HPDE6-E6E7 (cell line): ENCODE results near the gene SORL1.
"Not testable (repeated sequence)": the region's sequence is repeated elsewhere in the genome, so short reads cannot be mapped to it uniquely, and the experiment has no call there.

Source experiments
- DNase-seq: peaks from one replicate; pipeline ENCODE4 v3.0.0; 2011; ENCODE audit warnings: missing footprints; ENCODE audit errors: extremely low spot score

The SORL1 gene

GRCh38 chr11:121473064-121473777, 21.1 kb downstream of the SORL1 start:
- no peak for DNase-seq

GRCh38 chr11:121474680-121475079, 22.6 kb downstream of the SORL1 start:
- no peak for DNase-seq

DNA sequence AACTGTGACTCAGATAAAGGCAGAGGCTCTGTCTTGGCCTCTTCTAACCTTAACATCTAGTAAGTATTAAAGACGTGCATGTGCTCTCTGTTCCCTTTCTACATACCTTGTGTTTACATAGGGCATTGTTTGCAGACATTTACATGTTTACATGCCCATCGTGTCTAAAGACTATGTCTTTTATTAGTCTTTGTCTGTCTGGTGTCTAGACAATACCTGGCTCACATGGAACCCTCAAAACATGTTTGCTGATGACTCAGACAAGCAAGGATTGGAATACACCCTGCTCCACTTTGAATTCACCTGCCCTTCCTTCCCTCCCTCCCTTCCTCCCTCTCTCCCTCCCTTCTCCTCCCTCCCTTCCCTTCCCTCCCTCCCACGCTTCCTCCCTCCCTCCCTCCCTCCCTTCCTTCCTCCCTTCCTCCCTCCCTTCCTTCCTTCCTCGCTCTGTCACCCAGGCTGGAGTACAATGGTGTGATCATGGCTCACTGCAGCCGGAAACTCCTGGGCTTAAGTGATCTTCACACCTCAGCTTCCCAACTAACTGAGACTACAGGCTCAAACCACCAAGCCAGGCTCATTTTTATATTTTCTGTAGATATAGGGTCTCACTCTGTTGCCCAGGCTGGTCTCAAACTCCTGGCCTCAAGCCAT, 24.4 kb downstream of the SORL1 start:
- DNase-seq, result peak; percentile 55

GRCh38 chr11:121478226-121478894, 26.2 kb downstream of the SORL1 start:
- peak; percentile 54 for DNase-seq

DNA sequence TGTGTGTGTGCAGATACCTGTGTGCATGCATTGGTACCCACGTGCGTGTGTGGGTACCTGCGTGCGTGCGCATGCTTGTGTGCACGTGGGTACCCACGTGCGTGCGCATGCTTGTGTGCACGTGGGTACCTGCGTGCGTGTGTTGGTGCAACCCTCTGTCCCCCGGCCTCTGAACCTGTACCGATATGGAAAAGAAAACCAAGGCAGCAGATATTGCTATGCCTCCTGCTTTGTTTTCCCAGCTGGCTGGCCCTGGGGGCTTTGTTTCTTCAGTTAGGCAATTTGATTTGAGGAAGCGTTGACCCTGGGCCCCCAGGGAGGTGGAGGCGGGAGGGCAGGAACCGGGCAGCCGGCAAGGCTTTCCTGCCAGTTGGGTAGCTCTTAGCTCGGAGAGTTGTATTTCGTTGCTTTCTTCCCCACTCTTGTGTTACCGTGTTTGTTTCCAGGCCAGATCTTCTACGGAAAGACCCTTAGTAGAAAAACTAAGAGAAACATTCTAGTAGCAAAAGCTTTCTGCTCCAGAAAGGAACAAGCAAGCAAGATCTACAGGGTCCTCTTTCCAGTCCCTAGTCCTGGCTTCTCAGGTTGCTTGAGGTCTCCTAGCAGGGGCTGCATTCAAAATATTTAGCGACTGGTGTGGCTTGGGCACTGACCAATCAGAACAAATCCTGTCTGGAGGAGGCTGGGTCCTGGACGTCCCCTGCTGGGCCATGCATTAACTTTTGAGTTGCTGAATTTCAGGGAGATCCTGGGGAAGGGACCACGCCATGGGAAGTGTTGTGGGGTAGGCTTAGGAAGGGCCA, 27.0 kb downstream of the SORL1 start:
- DNase-seq, result no peak

DNA sequence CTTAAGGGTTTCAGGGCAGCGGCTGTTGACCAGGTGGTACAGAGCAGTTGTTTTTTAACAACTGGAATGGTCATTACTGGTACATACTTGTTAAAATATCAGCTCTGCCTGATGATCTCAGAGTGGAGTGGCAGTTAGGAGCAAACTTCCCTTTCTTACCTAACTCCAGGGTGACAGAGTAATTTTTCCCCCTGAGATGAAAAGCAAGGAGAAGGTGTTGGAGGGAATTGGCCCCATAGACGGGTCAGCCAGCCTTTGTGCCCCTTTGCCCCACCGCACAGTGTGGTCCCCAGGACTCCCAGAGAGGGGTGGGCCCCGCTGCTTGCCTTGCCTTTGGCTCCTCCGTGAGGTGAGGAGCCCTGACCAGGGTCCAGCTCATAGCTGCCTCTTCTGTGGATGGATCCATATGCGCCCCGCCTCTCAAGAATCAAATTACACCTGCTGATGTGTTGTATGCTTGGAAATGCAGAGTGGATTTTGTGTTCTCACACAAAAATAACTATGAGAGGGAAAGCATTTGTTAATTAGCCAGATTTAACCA, 27.7 kb downstream of the SORL1 start:
- DNase-seq, result no peak

GRCh38 chr11:121481484-121482230, 29.5 kb downstream of the SORL1 start:
- not testable (repeated sequence) for DNase-seq

GRCh38 chr11:121482231-121483129, 30.4 kb downstream of the SORL1 start:
- no peak for DNase-seq

DNA sequence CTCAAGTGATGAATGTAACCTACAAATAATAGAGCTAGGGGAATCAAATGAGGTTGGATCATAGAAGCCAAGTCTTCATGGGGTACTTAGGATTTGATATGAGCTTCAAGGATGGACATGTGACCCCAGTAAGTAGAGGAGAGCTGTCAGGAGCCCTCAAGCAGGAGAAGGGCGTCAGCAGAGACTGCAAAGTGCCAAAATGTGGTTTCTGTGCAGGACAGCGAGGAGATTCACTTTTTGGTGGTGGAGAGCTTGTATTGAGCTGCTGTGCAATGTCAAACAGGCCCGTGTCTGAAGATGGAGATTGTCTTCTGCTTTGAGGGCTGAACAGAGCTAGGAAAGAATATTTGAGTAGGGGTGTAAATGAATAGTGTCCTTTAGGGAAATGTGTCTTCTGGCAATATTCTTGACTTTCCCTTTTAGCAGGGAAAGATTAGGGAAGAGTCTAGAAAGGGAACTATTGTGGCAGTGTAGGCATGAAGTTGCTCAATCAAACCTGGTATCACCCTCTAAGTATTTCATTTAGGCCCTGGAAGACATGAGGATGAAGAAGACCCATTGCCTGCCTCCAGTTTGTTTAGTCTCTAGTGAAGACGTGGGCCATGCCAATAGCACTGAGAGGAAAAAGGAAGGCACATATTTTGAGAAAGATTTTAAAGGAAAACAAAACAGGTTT, 31.8 kb downstream of the SORL1 start:
- DNase-seq, result no peak

DNA sequence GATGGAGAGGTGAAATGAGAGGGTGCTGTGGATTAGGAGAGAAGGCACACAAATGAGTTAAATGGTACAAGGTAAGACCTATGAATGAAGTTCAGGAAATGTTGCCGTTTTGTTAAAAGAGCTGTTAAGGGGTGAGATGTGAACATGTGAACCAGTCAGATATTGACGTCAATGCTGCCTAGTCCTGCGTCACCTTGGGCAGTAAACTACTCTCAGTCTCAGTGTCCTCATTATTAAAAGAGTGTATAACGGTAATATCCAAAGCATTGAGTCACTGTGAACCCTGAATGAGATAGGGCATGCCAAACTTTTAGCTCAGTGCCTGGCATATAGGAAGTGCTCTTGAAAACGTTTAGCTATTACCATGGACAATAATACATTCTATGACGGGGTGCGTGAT, 33.1 kb downstream of the SORL1 start:
- no peak for DNase-seq

DNA sequence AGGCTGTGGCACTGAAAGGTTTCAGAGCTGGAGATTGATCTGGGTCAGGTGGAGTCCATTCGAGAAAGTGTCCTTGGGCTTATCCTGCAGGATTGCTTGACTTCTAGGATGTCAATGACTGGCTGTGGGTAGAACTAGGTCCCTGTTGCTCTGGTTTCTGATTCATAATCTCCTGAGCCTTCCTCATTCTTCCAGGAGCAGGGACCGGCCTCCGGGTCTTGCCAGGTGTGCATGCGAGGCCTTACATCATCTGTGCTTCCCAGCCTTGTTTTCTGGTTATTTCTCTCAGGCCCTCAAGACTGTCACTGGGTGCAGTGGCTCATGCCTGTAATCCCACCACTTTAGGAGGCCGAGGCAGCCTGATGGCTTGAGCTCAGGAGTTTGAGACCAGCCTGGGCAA, 33.9 kb downstream of the SORL1 start:
- no peak for DNase-seq

DNA sequence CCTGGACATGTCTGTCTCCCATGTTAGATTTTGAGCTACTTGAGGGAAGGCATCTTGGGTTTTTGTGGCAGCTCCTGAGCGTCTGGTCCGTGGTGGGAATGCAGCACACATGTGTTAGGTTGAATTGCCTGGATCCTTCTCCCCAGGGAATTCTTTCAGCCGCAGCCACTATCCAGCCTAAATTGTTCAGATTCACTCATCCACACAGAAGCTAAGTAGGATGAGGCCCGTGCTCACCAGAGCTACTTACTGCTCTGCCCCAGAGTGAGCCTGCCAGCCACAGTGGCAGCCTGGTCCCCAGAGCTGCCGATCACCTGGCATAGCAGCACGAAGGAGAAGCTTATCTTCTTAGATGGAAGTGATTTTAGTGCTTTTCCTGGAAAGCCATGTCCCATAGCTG, 35.1 kb downstream of the SORL1 start:
- DNase-seq, result no peak

DNA sequence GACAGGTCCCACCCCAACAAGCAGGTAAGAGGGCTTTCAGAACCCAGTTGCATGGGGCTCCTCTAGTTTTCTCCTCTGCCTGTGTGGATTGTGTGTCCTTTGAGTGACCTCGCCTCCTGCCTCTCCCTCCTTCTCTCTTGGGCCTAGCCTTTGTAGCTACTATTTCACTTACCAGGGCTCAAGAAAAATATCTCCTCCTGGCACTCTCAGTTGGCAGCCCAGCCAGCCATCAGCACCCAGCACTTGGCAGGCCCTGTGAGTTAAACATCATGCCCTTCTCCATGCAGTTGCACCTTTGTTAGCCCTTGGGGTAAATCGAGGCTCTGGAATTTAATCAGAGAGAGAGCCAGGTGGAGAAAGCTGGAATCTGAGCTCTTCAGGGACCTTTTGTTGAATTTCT, 36.1 kb downstream of the SORL1 start:
- no peak for DNase-seq

DNA sequence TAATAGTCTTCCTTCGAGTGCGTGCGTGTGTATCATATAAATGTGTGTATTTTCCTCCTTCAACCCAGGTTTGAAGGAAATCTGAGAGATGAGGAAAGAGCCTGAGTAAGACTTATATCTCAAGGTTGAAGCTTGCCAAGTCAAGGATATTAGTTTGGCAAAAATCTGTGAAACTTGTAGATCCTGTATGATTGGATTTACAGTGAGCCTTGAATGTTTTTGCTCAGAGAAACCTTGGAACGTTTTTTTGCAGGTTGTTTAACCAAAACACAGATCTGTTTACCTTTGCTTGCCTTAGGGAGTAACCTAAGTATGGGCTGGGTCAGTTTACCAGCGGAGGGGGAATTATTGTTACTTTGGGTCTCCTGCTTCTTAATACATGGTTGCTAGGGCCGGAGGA, 36.5 kb downstream of the SORL1 start:
- DNase-seq, result no peak

DNA sequence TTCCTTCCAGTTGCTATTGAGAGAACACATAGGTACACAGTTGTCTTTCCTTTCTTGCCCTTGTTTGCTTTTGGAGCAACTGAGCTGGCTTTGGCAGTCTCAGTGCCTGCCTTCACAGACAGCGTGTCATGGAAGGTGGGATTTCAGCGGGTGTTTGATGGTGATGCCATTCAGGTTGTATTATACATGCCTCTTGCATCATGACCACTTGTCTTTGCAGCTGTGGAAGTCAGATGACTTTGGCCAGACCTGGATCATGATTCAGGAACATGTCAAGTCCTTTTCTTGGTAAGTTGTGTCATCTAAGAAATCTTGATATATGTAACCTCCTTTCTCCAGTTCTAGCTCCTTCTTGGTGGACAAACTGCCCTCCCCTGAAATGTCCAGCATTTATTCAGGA, 37.7 kb downstream of the SORL1 start:
- DNase-seq, result no peak

GRCh38 chr11:121494355-121495099, 42.4 kb downstream of the SORL1 start:
- no peak for DNase-seq

DNA sequence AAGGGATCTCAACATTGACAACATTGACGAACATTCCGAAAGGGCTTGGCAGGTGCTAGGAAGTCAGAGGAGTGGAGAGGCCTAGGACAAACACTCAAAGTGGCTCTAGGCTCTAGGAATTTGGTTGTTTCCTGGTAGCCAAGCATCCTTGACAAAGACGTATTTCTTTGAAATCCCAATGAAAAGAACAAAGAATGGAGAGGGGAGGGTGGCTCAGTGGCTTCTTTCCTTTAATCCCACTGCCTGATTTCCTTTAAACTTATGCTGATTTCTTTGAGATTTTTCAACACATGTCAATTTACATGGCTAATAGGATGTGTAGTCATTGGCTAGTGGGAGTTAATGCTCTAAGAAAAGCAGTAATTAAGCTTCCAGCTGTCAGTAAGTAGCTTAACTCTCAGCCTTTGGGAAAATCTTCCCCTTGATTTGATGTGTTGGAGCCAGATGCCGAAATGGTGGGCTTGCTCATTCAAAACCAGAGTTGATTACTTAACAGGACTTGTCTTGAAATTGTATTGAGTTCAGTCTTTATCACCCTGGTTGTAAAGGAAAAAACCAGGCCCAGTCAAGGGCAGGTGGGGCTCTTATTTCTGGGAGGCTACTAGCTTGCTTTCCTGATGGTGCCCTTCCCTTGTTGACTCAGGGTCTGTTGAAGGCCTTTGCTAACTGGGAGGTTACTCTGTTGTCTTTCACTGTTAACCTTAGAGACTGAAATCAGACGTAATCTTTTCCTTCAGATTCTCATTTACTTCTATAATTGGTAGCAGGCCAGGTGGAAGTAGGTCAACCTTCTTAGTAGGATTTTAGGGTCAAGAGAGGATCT, 45.3 kb downstream of the SORL1 start:
- no peak for DNase-seq

- no peak for DNase-seq
Measured at GRCh38 chr11:121499405-121499804, 47.3 kb downstream of the SORL1 start.
